IMR-90 (cell line): ENCODE results near the gene PSMC3. TPM values are rescaled to one million over a fixed set of nuclear protein-coding genes. Genes with fewer than 3 reads are reported as not detected.

ENCODE experiments used
- ATAC-seq: fragments of 200-7000 bp; cut with Tn5 transposase; 2 replicates; pipeline ENCODE4 v1.9.1; 2020; ENCODE audit warnings: low read depth, mild to moderate bottlenecking, moderate library complexity
- BruUV-seq: library from RNA; stranded (reverse); fragments of 400-500 nt; replicated peaks from 2 replicates; lab custom pipeline; 2021; lab: Mats Ljungman, UMichigan
- CTCF ChIA-PET: fragments of 300-600 bp; formaldehyde crosslinking; extraction: SDS; loops from one replicate; lab custom pipeline; 2021; ENCODE audit warnings: antibody characterized with exemption; lab: Yijun Ruan, JAX
- POLR2A ChIA-PET: fragments of 300-600 bp; sonication (Branson Sonifier 250); formaldehyde crosslinking; loops from one replicate; lab custom pipeline; 2022; ENCODE audit warnings: antibody characterized with exemption; ENCODE audit not compliant: unreplicated experiment; lab: Charles Lee
- DNase-seq: peaks from one replicate; pipeline ENCODE4 v3.0.0; 2013
- H2AFZ ChIP-seq: replicated peaks from 2 replicates; pipeline ENCODE3; 2013; ENCODE audit warnings: low read length, mild to moderate bottlenecking; ENCODE audit not compliant: poor library complexity
- H2AK5ac ChIP-seq: 2 replicates; pipeline ENCODE4 v1.6.1; 2013; ENCODE audit warnings: low read depth, low read length, inconsistent platforms
- H2AK9ac ChIP-seq: replicated peaks from 2 replicates; pipeline ENCODE3; 2013; ENCODE audit warnings: mild to moderate bottlenecking, low read depth, low read length, moderate library complexity; ENCODE audit not compliant: poor library complexity
- H2BK120ac ChIP-seq: 2 replicates; pipeline ENCODE4 v1.6.1; 2013; ENCODE audit warnings: low read depth, low read length, inconsistent platforms
- H2BK15ac ChIP-seq: 3 replicates; pipeline ENCODE4 v1.6.1; 2013; ENCODE audit warnings: low read depth, low read length, inconsistent platforms
- H2BK20ac ChIP-seq: 2 replicates; pipeline ENCODE4 v1.6.1; 2013; ENCODE audit warnings: low read depth, mild to moderate bottlenecking, inconsistent platforms, low read length, moderate library complexity
- H2BK5ac ChIP-seq: 2 replicates; pipeline ENCODE4 v1.6.1; 2013; ENCODE audit warnings: mild to moderate bottlenecking, low read depth, low read length, inconsistent platforms; ENCODE audit not compliant: poor library complexity, severe bottlenecking
- H3K14ac ChIP-seq: replicated peaks from 2 replicates; pipeline ENCODE4 v1.6.1; 2013; ENCODE audit warnings: low read depth, low read length, inconsistent platforms
- H3K18ac ChIP-seq: 2 replicates; pipeline ENCODE4 v1.6.1; 2013; ENCODE audit warnings: low read depth, low read length, control low read depth
- H3K23ac ChIP-seq: 2 replicates; pipeline ENCODE4 v1.6.1; 2013; ENCODE audit warnings: low read depth, low read length, inconsistent platforms
- H3K27ac ChIP-seq: 2 replicates; pipeline ENCODE4 v1.5.1; 2013; ENCODE audit warnings: mild to moderate bottlenecking, control low read depth, low read length; ENCODE audit not compliant: insufficient read depth
- H3K27me3 ChIP-seq: 2 replicates; pipeline ENCODE4 v1.6.1; 2013; ENCODE audit warnings: low read length; ENCODE audit not compliant: control insufficient read depth, insufficient read depth
- H3K36me3 ChIP-seq: 2 replicates; pipeline ENCODE4 v1.6.1; 2013; ENCODE audit warnings: low read length, mixed read lengths; ENCODE audit not compliant: control insufficient read depth, insufficient read depth
- H3K4ac ChIP-seq: 2 replicates; pipeline ENCODE4 v1.6.1; 2013; ENCODE audit warnings: low read depth, low read length, inconsistent platforms
- H3K4me1 ChIP-seq: 2 replicates; pipeline ENCODE4 v1.6.1; 2013; ENCODE audit warnings: low read length, mixed read lengths; ENCODE audit not compliant: control insufficient read depth, insufficient read depth
- H3K4me2 ChIP-seq: 2 replicates; pipeline ENCODE4 v1.6.1; 2013; ENCODE audit warnings: low read depth, mild to moderate bottlenecking, control low read depth, low read length, moderate library complexity
- H3K4me3 ChIP-seq: 2 replicates; pipeline ENCODE4 v1.5.1; 2013; ENCODE audit warnings: low read depth, mild to moderate bottlenecking, control low read depth, low read length, moderate library complexity; ENCODE audit not compliant: insufficient read depth
- H3K56ac ChIP-seq: 2 replicates; pipeline ENCODE4 v1.6.1; 2013; ENCODE audit warnings: low read length, inconsistent platforms; ENCODE audit not compliant: insufficient read depth; ENCODE audit errors: extremely low read depth
- H3K79me1 ChIP-seq, 2 experiments: 2 replicates each; pipeline ENCODE4 v1.6.1; 2013; ENCODE audit warnings: low read length in 2 of 2, inconsistent platforms in 1 of 2, low read depth in 1 of 2
- H3K9ac ChIP-seq: 2 replicates; pipeline ENCODE4 v1.6.1; 2013; ENCODE audit warnings: low read depth, low read length, control low read depth
- H3K9me1 ChIP-seq: 2 replicates; pipeline ENCODE4 v1.6.1; 2013; ENCODE audit warnings: low read length, inconsistent platforms; ENCODE audit not compliant: insufficient read depth
- H3K9me3 ChIP-seq: 2 replicates; pipeline ENCODE4 v1.6.1; 2013; ENCODE audit warnings: low read length; ENCODE audit not compliant: control insufficient read depth, insufficient read depth
- H4K20me1 ChIP-seq: 2 replicates; pipeline ENCODE4 v1.6.1; 2013; ENCODE audit warnings: low read length, inconsistent platforms; ENCODE audit not compliant: insufficient read depth
- H4K5ac ChIP-seq: 2 replicates; pipeline ENCODE4 v1.6.1; 2013; ENCODE audit warnings: mild to moderate bottlenecking, low read depth, low read length, control low read depth
- H4K8ac ChIP-seq, 2 experiments: 2 replicates each; pipeline ENCODE4 v1.6.1; 2013; ENCODE audit warnings: low read depth in 2 of 2, low read length in 2 of 2, control low read depth in 1 of 2, inconsistent platforms in 1 of 2
- H4K91ac ChIP-seq: 2 replicates; pipeline ENCODE4 v1.6.1; 2013; ENCODE audit warnings: low read depth, low read length, inconsistent platforms; ENCODE audit not compliant: insufficient read depth
- BHLHE40 ChIP-seq: fragments of 150-350 bp; IDR thresholded peaks from 2 replicates; pipeline ENCODE4 v1.6.1; 2016; ENCODE audit warnings: mild to moderate bottlenecking, low read depth, low read length
- CEBPB ChIP-seq: IDR thresholded peaks from 2 replicates; pipeline ENCODE4 v1.6.1; 2012; ENCODE audit warnings: low read depth, low read length, improper control_type of control experiment
- CHD1 ChIP-seq: IDR thresholded peaks from 2 replicates; pipeline ENCODE4 v1.6.1; 2012; ENCODE audit warnings: low read depth, low read length, improper control_type of control experiment
- ELK1 ChIP-seq: fragments of 150-350 bp; IDR thresholded peaks from 2 replicates; pipeline ENCODE4 v1.6.1; 2016; ENCODE audit warnings: low read depth, mild to moderate bottlenecking, low read length, moderate library complexity, borderline replicate concordance
- FOS ChIP-seq: fragments of 150-350 bp; IDR thresholded peaks from 2 replicates; pipeline ENCODE4 v1.6.1; 2016; ENCODE audit warnings: low read depth, low read length
- MAZ ChIP-seq: IDR thresholded peaks from 2 replicates; pipeline ENCODE4 v1.6.1; 2012; ENCODE audit warnings: low read depth, mild to moderate bottlenecking, low read length, improper control_type of control experiment, moderate library complexity, borderline replicate concordance
- NFE2L2 ChIP-seq: fragments of 150-350 bp; IDR thresholded peaks from 2 replicates; pipeline ENCODE4 v1.6.1; 2016; ENCODE audit warnings: low read depth, mild to moderate bottlenecking, low read length
- POLR2A ChIP-seq: IDR thresholded peaks from 2 replicates; pipeline ENCODE4 v1.6.1; 2012; ENCODE audit warnings: mild to moderate bottlenecking, low read depth, low read length
- RCOR1 ChIP-seq: IDR thresholded peaks from 2 replicates; pipeline ENCODE4 v1.6.1; 2012; ENCODE audit warnings: mild to moderate bottlenecking, low read length, improper control_type of control experiment; ENCODE audit not compliant: insufficient replicate concordance
- RFX5 ChIP-seq: IDR thresholded peaks from 2 replicates; pipeline ENCODE4 v1.8.0; 2012; ENCODE audit warnings: low read depth, mild to moderate bottlenecking, low read length, moderate library complexity
- SMC3 ChIP-seq: fragments of 150-350 bp; IDR thresholded peaks from 2 replicates; pipeline ENCODE4 v1.6.1; 2016; ENCODE audit warnings: low read depth, mild to moderate bottlenecking, antibody characterized with exemption, low read length, moderate library complexity
- WGBS, 2 experiments: methylation state at CpG; one replicate each; pipeline versions ENCODE4 v1.1.5 to v1.1.7; 2013; ENCODE audit warnings: missing lambda C conversion rate in 2 of 2; ENCODE audit not compliant: insufficient read length in 1 of 2; ENCODE audit errors: extremely low coverage in 2 of 2; 5-methylcytosine and 5-hydroxymethylcytosine counted together
- dilution Hi-C: fragments of 300-500 bp; cut with HindIII; formaldehyde crosslinking; loops from one replicate; pipeline ENCODE4 v1.14.3; 2018; ENCODE audit warnings: low sequenced_read_pairs; ENCODE audit not compliant: unreplicated experiment
- in situ Hi-C: fragments of 300-500 bp; cut with MboI; formaldehyde crosslinking; loops from 3 replicates; pipeline ENCODE4 v1.14.3; 2019; ENCODE audit warnings: low sequenced_read_pairs, inconsistent platforms, mixed read lengths
- intact Hi-C: fragments of 100-400 bp; cut with micrococcal nuclease; formaldehyde crosslinking; loops from 2 replicates; pipeline ENCODE4 v1.10.0; 2022
- polyA plus RNA-seq, 3 experiments: library from polyadenylated mRNA; depleted of rRNA; stranded (reverse); fragments of >200 nt; gene quantifications; 2 replicates each; pipeline ENCODE4 v1.2.3, GENCODE V29; 2012; ENCODE audit warnings: low replicate concordance in 1 of 3
- total RNA-seq: library from RNA; depleted of rRNA; stranded (reverse); fragments of >200 nt; gene quantifications from 2 replicates; pipeline ENCODE4 v1.2.3, GENCODE V29; 2012

Gene PSMC3
- total and polyA plus RNA-seq, 2 of the 4 experiments (the other 2 are of a cell fraction): 238 to 253 TPM

GRCh38 chr11:47437746-47438418 lies 11.6 kb upstream of the PSMC3 start:
- H3K4ac ChIP-seq: no peak overlapping the region
- H3K27ac ChIP-seq: no peak overlapping the region
- TF ChIP-seq CHD1 (no peak), SMC3 (no peak), NFE2L2 (no peak), ELK1 (no peak), FOS (no peak), BHLHE40 (no peak), CEBPB (no peak), RFX5 (no peak), RCOR1 (no peak), POLR2A (no peak), MAZ (no peak)
- no peaks in the 10 kb centered on the region for H4K20me1 ChIP-seq
- H3K4me3 ChIP-seq: no peak overlapping the region
- no peak overlapping the region for H3K56ac ChIP-seq
- in situ Hi-C loops: no loop called here
- no TSS peak for BruUV-seq
- H3K23ac ChIP-seq: no peak overlapping the region
- ChIA-PET POLR2A (no interaction called here), CTCF (no interaction called here)
- no peak overlapping the region for H3K18ac ChIP-seq
- no peak overlapping the region for H2AFZ ChIP-seq
- intact Hi-C loops: no loop called here
- no peak overlapping the region for H3K9ac ChIP-seq
- H3K4me1 ChIP-seq: no peaks in the 10 kb centered on the region
- DNase-seq (no peak), ATAC-seq (no peak; the same call in 1 of the 2 replicates)
- H2BK120ac ChIP-seq: no peak overlapping the region
- H2BK15ac ChIP-seq: no peak overlapping the region
- no peak overlapping the region for H3K14ac ChIP-seq
- no peaks in the 10 kb centered on the region for H3K27me3 ChIP-seq
- H4K91ac ChIP-seq: no peak overlapping the region
- no peak overlapping the region for H2AK5ac ChIP-seq
- no peak overlapping the region for H4K8ac ChIP-seq
- dilution Hi-C loops: no loop called here
- H3K79me1 ChIP-seq: no peaks in the 10 kb centered on the region
- H4K5ac ChIP-seq: no peak overlapping the region
- no peak overlapping the region for H2AK9ac ChIP-seq
- no peaks in the 10 kb centered on the region for H3K9me3 ChIP-seq
- peaks cover 3% of the 10 kb centered on the region; the same call in 1 of the 2 replicates for H3K9me1 ChIP-seq
- no peaks in the 10 kb centered on the region for H3K36me3 ChIP-seq
- WGBS, 2 experiments: 60% methylated on average over 2 of the region's 16 CpGs; no CpG with 5 or more reads in 1 of the 2 experiments
- H2BK5ac ChIP-seq: no peak overlapping the region
- H3K4me2 ChIP-seq: no peak overlapping the region
- no peak overlapping the region for H2BK20ac ChIP-seq
